GM10847 (cell line): Measurements from ENCODE around the gene URGCP.

Experiments used
- POLR2A ChIP-seq: IDR thresholded peaks from 2 replicates; pipeline ENCODE4 v1.6.1; 2011; ENCODE audit not compliant: insufficient read length; ENCODE audit errors: extremely low read depth

Gene URGCP

GRCh38 chr7:43891069-43891955 lies 15.1 kb downstream of the URGCP start:
- no peak for TF ChIP-seq POLR2A

- TF ChIP-seq POLR2A: no peak
Measured at GRCh38 chr7:43890468-43890867, 15.9 kb downstream of the URGCP start.

GRCh38 chr7:43888993-43889945 lies 17.1 kb downstream of the URGCP start:
- no peak for TF ChIP-seq POLR2A

GRCh38 chr7:43884617-43885016 lies 21.8 kb downstream of the URGCP start:
- TF ChIP-seq POLR2A: no peak

GRCh38 chr7:43884209-43884608 lies 22.2 kb downstream of the URGCP start:
- TF ChIP-seq POLR2A: no peak

- no peak for TF ChIP-seq POLR2A
Measured at GRCh38 chr7:43880596-43880995, 25.8 kb downstream of the URGCP start.

GRCh38 chr7:43879477-43879876 lies 26.9 kb downstream of the URGCP start:
- no peak for TF ChIP-seq POLR2A

- TF ChIP-seq POLR2A: no peak
Measured at GRCh38 chr7:43878867-43879266, 27.5 kb downstream of the URGCP start.

GRCh38 chr7:43877968-43878864 lies 28.2 kb downstream of the URGCP start:
- TF ChIP-seq POLR2A: no peak

- no peak for TF ChIP-seq POLR2A
Measured at GRCh38 chr7:43876976-43877745, 29.2 kb downstream of the URGCP start.

- no peak for TF ChIP-seq POLR2A
Measured at GRCh38 chr7:43876241-43876640, 30.2 kb downstream of the URGCP start.

- TF ChIP-seq POLR2A: no peak
Measured at GRCh38 chr7:43873300-43873699, 33.1 kb downstream of the URGCP start.

GRCh38 chr7:43872406-43873110 lies 33.8 kb downstream of the URGCP start:
- TF ChIP-seq POLR2A: no peak
